Measurements from ENCODE around the gene KCNMA1.
A peak's percentile ranks its signal among the peaks of the same experiment; 100 is the strongest.

The KCNMA1 gene

GRCh38 chr10:77553966-77554365, 83.6 kb downstream of the KCNMA1 start:
- Histone ChIP-seq H2BK120ac (ENCODE audit: low read depth, low read length) (no peak overlapping the region), H4K8ac (ENCODE audit: low read depth, low read length) (no peak overlapping the region), H3K9me3 (replicated peaks in 1 of 2; ENCODE audit: control insufficient read depth in 2 of 2, insufficient read depth in 1 of 2, low read depth in 1 of 2, low read length in 2 of 2) (no peaks in the 10 kb centered on the region), H2BK12ac (ENCODE audit: low read length) (no peak overlapping the region), H2BK5ac (ENCODE audit: low read length) (no peak overlapping the region), H3K79me1 (ENCODE audit: low read depth, low read length) (no peaks in the 10 kb centered on the region), H3K23ac (ENCODE audit: low read depth, low read length, poor library complexity) (no peak overlapping the region), H3K9ac (ENCODE audit: low read depth, low read length, poor library complexity) (no peak overlapping the region), H3K4ac (ENCODE audit: low read length) (no peak overlapping the region), H4K91ac (ENCODE audit: low read depth, low read length, poor library complexity) (no peak overlapping the region), H2BK15ac (ENCODE audit: low read length) (no peak overlapping the region), H3K14ac (ENCODE audit: low read length) (no peak overlapping the region), H3K4me1 (ENCODE audit: control insufficient read depth in 2 of 2, insufficient read depth in 1 of 2, low read depth in 1 of 2, low read length in 2 of 2) (peaks cover 0 to 11% of the 10 kb centered on the region in 2 donors), H3K27me3 (ENCODE audit: control insufficient read depth in 3 of 3, insufficient read depth in 3 of 3, low read depth in 1 of 3, low read length in 3 of 3) (no peaks in the 10 kb centered on the region), H3K4me3 (ENCODE audit: low read length in 2 of 2) (no peak overlapping the region), H3K36me3 (replicated peaks in 1 of 2; ENCODE audit: control insufficient read depth in 2 of 2, insufficient read depth in 2 of 2, low read length in 2 of 2) (no peaks in the 10 kb centered on the region), H3K18ac (ENCODE audit: low read length) (peak overlapping the region; percentile 2), H3K27ac (replicated peaks; ENCODE audit: low read length) (no peak overlapping the region), H2AFZ (ENCODE audit: low read length) (no peak overlapping the region), H2AK5ac (ENCODE audit: low read depth, low read length) (no peak overlapping the region), H3K4me2 (ENCODE audit: insufficient read depth, low read length, poor library complexity, severe bottlenecking) (no peak overlapping the region)
- WGBS, 2 donors (ENCODE audit: extremely low coverage in 2 of 2, insufficient read length in 2 of 2, insufficient replicate concordance in 1 of 2), result no CpG with 5 or more reads among the region's 5 CpGs
- DNase-seq (ENCODE audit: low spot score), result no peak

- no peak overlapping the region for H3K27ac ChIP-seq (replicated peaks; ENCODE audit: low read length)
- H3K18ac ChIP-seq (ENCODE audit: low read length), result no peak overlapping the region
- H3K23ac ChIP-seq (ENCODE audit: low read depth, low read length, poor library complexity), result no peak overlapping the region
- H3K14ac ChIP-seq (ENCODE audit: low read length), result no peak overlapping the region
- H3K9ac ChIP-seq (ENCODE audit: low read depth, low read length, poor library complexity), result no peak overlapping the region
- no peaks in the 10 kb centered on the region for H3K9me3 ChIP-seq (replicated peaks in 1 of 2; ENCODE audit: control insufficient read depth in 2 of 2, insufficient read depth in 1 of 2, low read depth in 1 of 2, low read length in 2 of 2)
- no peaks in the 10 kb centered on the region for H3K36me3 ChIP-seq (replicated peaks in 1 of 2; ENCODE audit: control insufficient read depth in 2 of 2, insufficient read depth in 2 of 2, low read length in 2 of 2)
- DNase-seq (ENCODE audit: low spot score), result no peak
- no peak overlapping the region for H4K91ac ChIP-seq (ENCODE audit: low read depth, low read length, poor library complexity)
- no peaks in the 10 kb centered on the region for H3K27me3 ChIP-seq (ENCODE audit: control insufficient read depth in 3 of 3, insufficient read depth in 3 of 3, low read depth in 1 of 3, low read length in 3 of 3)
- peak overlapping the region; percentile 47 for H2BK12ac ChIP-seq (ENCODE audit: low read length)
- H3K4ac ChIP-seq (ENCODE audit: low read length), result no peak overlapping the region
- no peak overlapping the region for H3K4me2 ChIP-seq (ENCODE audit: insufficient read depth, low read length, poor library complexity, severe bottlenecking)
- no peak overlapping the region for H4K8ac ChIP-seq (ENCODE audit: low read depth, low read length)
- H3K79me1 ChIP-seq (ENCODE audit: low read depth, low read length), result no peaks in the 10 kb centered on the region
- H3K4me1 ChIP-seq (ENCODE audit: control insufficient read depth in 2 of 2, insufficient read depth in 1 of 2, low read depth in 1 of 2, low read length in 2 of 2), result peaks cover 0 to 11% of the 10 kb centered on the region in 2 donors
- H2BK5ac ChIP-seq (ENCODE audit: low read length), result no peak overlapping the region
- peak overlapping the region; percentile 57 for H2AK5ac ChIP-seq (ENCODE audit: low read depth, low read length)
- no peak overlapping the region for H2AFZ ChIP-seq (ENCODE audit: low read length)
- no peak overlapping the region for H2BK120ac ChIP-seq (ENCODE audit: low read depth, low read length)
- H2BK15ac ChIP-seq (ENCODE audit: low read length), result no peak overlapping the region
- H3K4me3 ChIP-seq (ENCODE audit: low read length in 2 of 2), result no peak overlapping the region
- WGBS, 2 donors (ENCODE audit: extremely low coverage in 2 of 2, insufficient read length in 2 of 2, insufficient replicate concordance in 1 of 2), result no CpG with 5 or more reads among the region's 3 CpGs
Observed at GRCh38 chr10:77553311-77553710, 84.3 kb downstream of the KCNMA1 start.

- no peak overlapping the region for H2BK120ac ChIP-seq (ENCODE audit: low read depth, low read length)
- H2AFZ ChIP-seq (ENCODE audit: low read length), result no peak overlapping the region
- no peaks in the 10 kb centered on the region for H3K79me1 ChIP-seq (ENCODE audit: low read depth, low read length)
- H3K9me3 ChIP-seq (replicated peaks in 1 of 2; ENCODE audit: control insufficient read depth in 2 of 2, insufficient read depth in 1 of 2, low read depth in 1 of 2, low read length in 2 of 2), result no peaks in the 10 kb centered on the region
- peaks cover 0 to 11% of the 10 kb centered on the region in 2 donors for H3K4me1 ChIP-seq (ENCODE audit: control insufficient read depth in 2 of 2, insufficient read depth in 1 of 2, low read depth in 1 of 2, low read length in 2 of 2)
- H3K27ac ChIP-seq (replicated peaks; ENCODE audit: low read length), result no peak overlapping the region
- no peak overlapping the region for H2BK12ac ChIP-seq (ENCODE audit: low read length)
- H3K36me3 ChIP-seq (replicated peaks in 1 of 2; ENCODE audit: control insufficient read depth in 2 of 2, insufficient read depth in 2 of 2, low read length in 2 of 2), result no peaks in the 10 kb centered on the region
- H4K91ac ChIP-seq (ENCODE audit: low read depth, low read length, poor library complexity), result no peak overlapping the region
- H3K9ac ChIP-seq (ENCODE audit: low read depth, low read length, poor library complexity), result no peak overlapping the region
- no peak overlapping the region for H3K23ac ChIP-seq (ENCODE audit: low read depth, low read length, poor library complexity)
- H3K4ac ChIP-seq (ENCODE audit: low read length), result no peak overlapping the region
- no CpG with 5 or more reads among the region's 1 CpG for WGBS, 2 donors (ENCODE audit: extremely low coverage in 2 of 2, insufficient read length in 2 of 2, insufficient replicate concordance in 1 of 2)
- no peak for DNase-seq (ENCODE audit: low spot score)
- H3K14ac ChIP-seq (ENCODE audit: low read length), result no peak overlapping the region
- H2BK15ac ChIP-seq (ENCODE audit: low read length), result no peak overlapping the region
- H3K27me3 ChIP-seq (ENCODE audit: control insufficient read depth in 3 of 3, insufficient read depth in 3 of 3, low read depth in 1 of 3, low read length in 3 of 3), result no peaks in the 10 kb centered on the region
- no peak overlapping the region for H3K18ac ChIP-seq (ENCODE audit: low read length)
- H3K4me2 ChIP-seq (ENCODE audit: insufficient read depth, low read length, poor library complexity, severe bottlenecking), result no peak overlapping the region
- no peak overlapping the region for H3K4me3 ChIP-seq (ENCODE audit: low read length in 2 of 2)
- no peak overlapping the region for H4K8ac ChIP-seq (ENCODE audit: low read depth, low read length)
- H2BK5ac ChIP-seq (ENCODE audit: low read length), result no peak overlapping the region
- no peak overlapping the region for H2AK5ac ChIP-seq (ENCODE audit: low read depth, low read length)
Observed at GRCh38 chr10:77552252-77552651, 85.4 kb downstream of the KCNMA1 start.

- DNase-seq (ENCODE audit: low spot score), result no peak
- WGBS, 2 donors (ENCODE audit: extremely low coverage in 2 of 2, insufficient read length in 2 of 2, insufficient replicate concordance in 1 of 2), result no CpG with 5 or more reads among the region's 10 CpGs
- no peak overlapping the region for H3K27ac ChIP-seq (replicated peaks; ENCODE audit: low read length)
Observed at GRCh38 chr10:77550378-77550777, 87.2 kb downstream of the KCNMA1 start.

More at GRCh38 chr10:77550378-77550777, 87.2 kb downstream of the KCNMA1 start:
- peak overlapping the region; percentile 65 for H3K9ac ChIP-seq (ENCODE audit: low read depth, low read length, poor library complexity)
- no peaks in the 10 kb centered on the region for H3K27me3 ChIP-seq (ENCODE audit: control insufficient read depth in 3 of 3, insufficient read depth in 3 of 3, low read depth in 1 of 3, low read length in 3 of 3)
- no peak overlapping the region for H2BK12ac ChIP-seq (ENCODE audit: low read length)
- H3K4ac ChIP-seq (ENCODE audit: low read length), result no peak overlapping the region
- no peak overlapping the region for H3K14ac ChIP-seq (ENCODE audit: low read length)
- H3K4me1 ChIP-seq (ENCODE audit: control insufficient read depth in 2 of 2, insufficient read depth in 1 of 2, low read depth in 1 of 2, low read length in 2 of 2), result peaks cover 0 to 4% of the 10 kb centered on the region in 2 donors
- no peak overlapping the region for H4K91ac ChIP-seq (ENCODE audit: low read depth, low read length, poor library complexity)
- no peak overlapping the region for H2BK120ac ChIP-seq (ENCODE audit: low read depth, low read length)
- H3K4me2 ChIP-seq (ENCODE audit: insufficient read depth, low read length, poor library complexity, severe bottlenecking), result no peak overlapping the region
- no peaks in the 10 kb centered on the region for H3K79me1 ChIP-seq (ENCODE audit: low read depth, low read length)
- H2AFZ ChIP-seq (ENCODE audit: low read length), result no peak overlapping the region
- no peak overlapping the region for H3K4me3 ChIP-seq (ENCODE audit: low read length in 2 of 2)
- H4K8ac ChIP-seq (ENCODE audit: low read depth, low read length), result no peak overlapping the region
- H3K9me3 ChIP-seq (replicated peaks in 1 of 2; ENCODE audit: control insufficient read depth in 2 of 2, insufficient read depth in 1 of 2, low read depth in 1 of 2, low read length in 2 of 2), result no peaks in the 10 kb centered on the region
- no peaks in the 10 kb centered on the region for H3K36me3 ChIP-seq (replicated peaks in 1 of 2; ENCODE audit: control insufficient read depth in 2 of 2, insufficient read depth in 2 of 2, low read length in 2 of 2)
- no peak overlapping the region for H2AK5ac ChIP-seq (ENCODE audit: low read depth, low read length)
- no peak overlapping the region for H3K23ac ChIP-seq (ENCODE audit: low read depth, low read length, poor library complexity)
- no peak overlapping the region for H3K18ac ChIP-seq (ENCODE audit: low read length)
- H2BK5ac ChIP-seq (ENCODE audit: low read length), result no peak overlapping the region
- H2BK15ac ChIP-seq (ENCODE audit: low read length), result no peak overlapping the region

Measured in neuronal stem cell (in vitro differentiated cells).